Bronchial epithelial cell (primary cell): Measurements from ENCODE around the gene DHRS11. TPM values are rescaled to one million over a fixed set of nuclear protein-coding genes. Genes with fewer than 3 reads are reported as not detected.

ENCODE experiments used
- DNase-seq: peaks from one replicate; pipeline ENCODE4 v3.0.0-alpha.2; 2010; ENCODE audit warnings: low read depth
- FAIRE-seq: peaks from 2 replicates; lab custom pipeline; 2011; peaks lifted over from hg19 to GRCh38; lab: Jason Lieb, UNC
- H3K27me3 ChIP-seq: 2 replicates; pipeline ENCODE4 v1.5.1; 2011; ENCODE audit warnings: low read length; ENCODE audit not compliant: control insufficient read depth, insufficient read depth
- H3K36me3 ChIP-seq: 2 replicates; pipeline ENCODE4 v1.5.1; 2011; ENCODE audit warnings: low read length; ENCODE audit not compliant: control insufficient read depth, insufficient read depth
- H3K4me3 ChIP-seq: 2 replicates; pipeline ENCODE4 v1.5.1; 2011; ENCODE audit warnings: mild to moderate bottlenecking, low read depth, low read length, control low read depth
- CTCF ChIP-seq: IDR thresholded peaks from 2 replicates; pipeline ENCODE4 v1.5.1; 2011; ENCODE audit warnings: mild to moderate bottlenecking, moderate library complexity, low read length, control low read depth, inconsistent platforms; ENCODE audit not compliant: insufficient read depth, severe bottlenecking
- total RNA-seq: library from RNA; depleted of rRNA; stranded (reverse); fragments of >200 nt; gene quantifications from 2 replicates; pipeline ENCODE4 v1.2.1, GENCODE V29; 2014

DHRS11 gene
- total RNA-seq, 1 donor from 2014 or later = 7.9 TPM

- H3K4me3 ChIP-seq = no peak overlapping the region
Measured at GRCh38 chr17:36608794-36609497, 17.3 kb downstream of the DHRS11 start.

GRCh38 chr17:36609498-36609862 is 17.8 kb downstream of the DHRS11 start:
- DNase-seq (no peak), FAIRE-seq (no peak)
- H3K36me3 ChIP-seq = peaks cover 2% of the 10 kb centered on the region
- H3K27me3 ChIP-seq = no peaks in the 10 kb centered on the region
- no peak for TF ChIP-seq CTCF
- H3K4me3 ChIP-seq = no peak overlapping the region

More at GRCh38 chr17:36608794-36609497, 17.3 kb downstream of the DHRS11 start:
- peak; percentile 71 for DNase-seq
- Histone ChIP-seq H3K27me3 (no peaks in the 10 kb centered on the region), H3K36me3 (peaks cover 2% of the 10 kb centered on the region)
- peak; percentile 69 for TF ChIP-seq CTCF
- FAIRE-seq = no peak

GRCh38 chr17:36610474-36610873 is 18.8 kb downstream of the DHRS11 start:
- no peak for TF ChIP-seq CTCF
- Histone ChIP-seq H3K36me3 (peaks cover 2% of the 10 kb centered on the region), H3K4me3 (no peak overlapping the region), H3K27me3 (no peaks in the 10 kb centered on the region)
- DNase-seq (peak; percentile 21), FAIRE-seq (no peak)

GRCh38 chr17:36611345-36612072 is 19.8 kb downstream of the DHRS11 start:
- TF ChIP-seq CTCF = no peak
- H3K27me3 ChIP-seq = no peaks in the 10 kb centered on the region
- no peak for FAIRE-seq
- H3K36me3 ChIP-seq = peaks cover 2% of the 10 kb centered on the region
- H3K4me3 ChIP-seq = no peak overlapping the region
- DNase-seq = peak; percentile 89

- H3K4me3 ChIP-seq = no peak overlapping the region
- no peak for TF ChIP-seq CTCF
- no peak for FAIRE-seq
- DNase-seq = no peak
- no peaks in the 10 kb centered on the region for H3K27me3 ChIP-seq
- H3K36me3 ChIP-seq = peaks cover 2% of the 10 kb centered on the region
Measured at GRCh38 chr17:36612323-36612722, 20.6 kb downstream of the DHRS11 start.
